ENCODE measurements around the gene ITGB1BP1. TPM values are rescaled to one million over a fixed set of nuclear protein-coding genes. Genes with fewer than 3 reads are reported as not detected.
A peak's percentile ranks its signal among the peaks of the same experiment; 100 is the strongest.

Gene ITGB1BP1
- total and polyA plus RNA-seq, 9 of the 15 experiments (the other 6 are each of a cell fraction or from before 2014, with no cell fraction given) = 37.8 to 95.3 (median 50.4) TPM

DNA sequence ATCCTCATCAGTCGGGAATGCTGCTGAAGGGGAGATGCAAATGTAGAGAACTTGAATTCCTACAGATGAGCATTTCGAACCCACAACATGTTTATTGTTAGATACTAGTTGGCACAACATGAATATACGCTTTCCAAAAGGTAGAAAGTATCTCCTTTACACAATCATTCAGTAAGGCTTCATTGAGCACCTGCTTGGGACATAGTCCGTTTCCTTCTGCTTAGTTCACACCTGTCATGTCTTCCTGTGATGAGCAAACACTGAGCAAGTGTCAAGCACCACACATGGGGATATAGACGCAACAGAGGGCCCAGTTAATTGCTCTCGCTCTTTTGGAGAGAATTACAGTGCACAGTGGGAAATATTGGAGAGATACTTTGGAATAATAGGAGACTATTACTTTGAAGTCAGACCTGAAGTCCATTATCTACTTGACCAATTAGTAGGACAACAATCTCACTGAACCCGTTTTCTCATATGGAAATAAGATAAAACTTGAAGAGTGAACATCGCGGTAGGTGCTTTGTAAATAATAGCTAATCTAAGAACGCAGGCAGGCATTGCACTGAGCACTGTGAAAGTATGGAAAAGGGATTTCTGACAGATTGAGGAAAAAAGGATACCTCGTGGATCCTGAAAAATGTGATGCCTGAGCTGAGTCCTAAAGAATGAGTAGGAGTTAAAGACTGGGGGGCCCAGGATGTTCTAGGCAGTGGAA lies 1.3 kb upstream of the ITGB1BP1 start (continued):
- TF ChIP-seq, protein P1, sequence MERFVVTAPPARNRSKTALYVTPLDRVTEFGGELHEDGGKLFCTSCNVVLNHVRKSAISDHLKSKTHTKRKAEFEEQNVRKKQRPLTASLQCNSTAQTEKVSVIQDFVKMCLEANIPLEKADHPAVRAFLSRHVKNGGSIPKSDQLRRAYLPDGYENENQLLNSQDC (CRISPR knock-in tag; IDR thresholded peaks at IDR 0.05) = no peak
- TF ChIP-seq ZNF583 (CRISPR knock-in tag; IDR thresholded peaks at IDR 0.05) = no peak
- no peak for TF ChIP-seq HLTF (IDR thresholded peaks at IDR 0.05)
- TF ChIP-seq, protein P2, sequence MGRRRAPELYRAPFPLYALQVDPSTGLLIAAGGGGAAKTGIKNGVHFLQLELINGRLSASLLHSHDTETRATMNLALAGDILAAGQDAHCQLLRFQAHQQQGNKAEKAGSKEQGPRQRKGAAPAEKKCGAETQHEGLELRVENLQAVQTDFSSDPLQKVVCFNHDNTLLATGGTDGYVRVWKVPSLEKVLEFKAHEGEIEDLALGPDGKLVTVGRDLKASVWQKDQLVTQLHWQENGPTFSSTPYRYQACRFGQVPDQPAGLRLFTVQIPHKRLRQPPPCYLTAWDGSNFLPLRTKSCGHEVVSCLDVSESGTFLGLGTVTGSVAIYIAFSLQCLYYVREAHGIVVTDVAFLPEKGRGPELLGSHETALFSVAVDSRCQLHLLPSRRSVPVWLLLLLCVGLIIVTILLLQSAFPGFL (CRISPR knock-in tag; IDR thresholded peaks at IDR 0.05) = 0 out of 2 replicates have a peak, but pooled peaks have one; percentile 47
- TF ChIP-seq, protein P3, sequence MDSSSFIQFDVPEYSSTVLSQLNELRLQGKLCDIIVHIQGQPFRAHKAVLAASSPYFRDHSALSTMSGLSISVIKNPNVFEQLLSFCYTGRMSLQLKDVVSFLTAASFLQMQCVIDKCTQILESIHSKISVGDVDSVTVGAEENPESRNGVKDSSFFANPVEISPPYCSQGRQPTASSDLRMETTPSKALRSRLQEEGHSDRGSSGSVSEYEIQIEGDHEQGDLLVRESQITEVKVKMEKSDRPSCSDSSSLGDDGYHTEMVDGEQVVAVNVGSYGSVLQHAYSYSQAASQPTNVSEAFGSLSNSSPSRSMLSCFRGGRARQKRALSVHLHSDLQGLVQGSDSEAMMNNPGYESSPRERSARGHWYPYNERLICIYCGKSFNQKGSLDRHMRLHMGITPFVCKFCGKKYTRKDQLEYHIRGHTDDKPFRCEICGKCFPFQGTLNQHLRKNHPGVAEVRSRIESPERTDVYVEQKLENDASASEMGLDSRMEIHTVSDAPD (CRISPR knock-in tag; IDR thresholded peaks at IDR 0.05) = no peak
- TF ChIP-seq HDGF (IDR thresholded peaks at IDR 0.05) = no peak
- TF ChIP-seq MIER1 (IDR thresholded peaks at IDR 0.05; ENCODE audit: low read depth) = no peak
- peak in 1 of 2 experiments; percentile 7; a peak in 1 of 4 replicates for TF ChIP-seq HDAC1 (IDR thresholded peaks at IDR 0.05)
- TF ChIP-seq FOXJ3 (CRISPR knock-in tag; IDR thresholded peaks at IDR 0.05) = no peak
- TF ChIP-seq TGIF2 (CRISPR knock-in tag; IDR thresholded peaks at IDR 0.05) = 0 out of 2 replicates have a peak, but pooled peaks have one; percentile 43
